HepG2 (cell line): ENCODE measurements around the gene FETUB. TPM values are rescaled to one million over a fixed set of nuclear protein-coding genes. Genes with fewer than 3 reads are reported as not detected.

ENCODE experiments used
- ATAC-seq: fragments of 200-7000 bp; cut with Tn5 transposase; 3 replicates; pipeline ENCODE4 v1.9.1; 2020; ENCODE audit warnings: mild to moderate bottlenecking, moderate library complexity
- BruUV-seq: library from RNA; stranded (reverse); fragments of 400-500 nt; replicated peaks from 2 replicates; lab custom pipeline; 2021; lab: Mats Ljungman, UMichigan
- CTCF ChIA-PET: fragments of 300-600 bp; formaldehyde crosslinking; extraction: SDS; loops from one replicate; lab custom pipeline; 2021; ENCODE audit warnings: low total read pairs, inconsistent platforms, low intra/inter-chr PET ratio; lab: Yijun Ruan, JAX
- POLR2A ChIA-PET: fragments of 350-600 bp; sonication (Branson Sonifier 250); formaldehyde crosslinking; loops from one replicate; lab custom pipeline; 2020; ENCODE audit warnings: antibody characterized with exemption, inconsistent platforms; lab: Yijun Ruan, JAX
- DNase-seq: peaks from one replicate; pipeline ENCODE4 v3.0.0-alpha.2; 2015; ENCODE audit warnings: low spot score
- FAIRE-seq: peaks from 3 replicates; lab custom pipeline; 2011; peaks lifted over from hg19 to GRCh38; lab: Jason Lieb, UNC
- H2AFZ ChIP-seq: one replicate; pipeline ENCODE4 v1.6.1; 2011; ENCODE audit warnings: low read length, inconsistent platforms
- H3K27ac ChIP-seq: fragments of 300-600 bp; 3 replicates; pipeline ENCODE4 v1.8.0; 2011; ENCODE audit warnings: mixed run types, mild to moderate bottlenecking, mixed read lengths, low read length, inconsistent platforms; ENCODE audit not compliant: insufficient read depth; ENCODE audit errors: extremely low read length
- H3K27me3 ChIP-seq, 2 experiments: fragments of 200-600 bp in 1 of 2; 2 replicates in 1 of 2; 3 replicates in 1 of 2; pipeline versions ENCODE4 v1.6.0 to v1.8.0; 2011; ENCODE audit warnings: low read length in 2 of 2, mild to moderate bottlenecking in 2 of 2, moderate library complexity in 2 of 2, inconsistent platforms in 1 of 2; ENCODE audit not compliant: insufficient read depth in 2 of 2, control insufficient read depth in 1 of 2
- H3K36me3 ChIP-seq, 2 experiments: fragments of 200-600 bp in 1 of 2; replicated peaks in 1 of 2; 2 replicates in 1 of 2; 3 replicates in 1 of 2; pipeline versions ENCODE4 v1.5.1 to v1.8.0; 2011; ENCODE audit warnings: low read length in 2 of 2, inconsistent platforms in 1 of 2; ENCODE audit not compliant: insufficient read depth in 2 of 2, control insufficient read depth in 1 of 2
- H3K4me1 ChIP-seq: 2 replicates; pipeline ENCODE4 v1.5.1; 2012; ENCODE audit warnings: low read length, inconsistent platforms; ENCODE audit not compliant: insufficient read depth
- H3K4me2 ChIP-seq: 2 replicates; pipeline ENCODE4 v1.6.0; 2011; ENCODE audit warnings: low read depth, low read length, inconsistent platforms
- H3K4me3 ChIP-seq, 3 experiments: fragments of 200-600 bp in 1 of 3; sonication (generic), shearing (Covaris generic) in 1 of 3; replicated peaks in 1 of 3; 2 replicates each; pipeline ENCODE4 v1.5.1; 2011 to 2016; ENCODE audit warnings: low read length in 3 of 3, inconsistent platforms in 2 of 3, low read depth in 2 of 3, mild to moderate bottlenecking in 2 of 3, control low read depth in 1 of 3, mixed read lengths in 1 of 3; ENCODE audit not compliant: insufficient read depth in 1 of 3
- H3K79me2 ChIP-seq: one replicate; pipeline ENCODE4 v1.6.1; 2011; ENCODE audit warnings: low read length, inconsistent platforms; ENCODE audit not compliant: insufficient read depth
- H3K9ac ChIP-seq: 2 replicates; pipeline ENCODE4 v1.6.0; 2011; ENCODE audit warnings: mild to moderate bottlenecking, low read depth, low read length, inconsistent platforms; ENCODE audit not compliant: insufficient read depth
- H3K9me3 ChIP-seq: 2 replicates; pipeline ENCODE4 v1.5.1; 2012; ENCODE audit warnings: mild to moderate bottlenecking, low read length
- H4K20me1 ChIP-seq: 2 replicates; pipeline ENCODE4 v1.6.0; 2011; ENCODE audit warnings: inconsistent platforms, mild to moderate bottlenecking, low read length, moderate library complexity; ENCODE audit not compliant: insufficient read depth
- BCL6 ChIP-seq: IDR thresholded peaks from 2 replicates; pipeline ENCODE4 v1.6.1; 2016; ENCODE audit warnings: missing genetic modification reagents, missing compliant biosample characterization
- BRD4 ChIP-seq: sonication (generic); formaldehyde crosslinking; IDR thresholded peaks from 2 replicates; pipeline ENCODE4 v1.4.0; 2020; ENCODE audit warnings: missing genetic modification reagents
- FOSL2 ChIP-seq: sonication (generic); formaldehyde crosslinking; IDR thresholded peaks from 2 replicates; pipeline ENCODE4 v1.4.0; 2020; ENCODE audit warnings: missing genetic modification reagents
- FOXJ3 ChIP-seq: sonication (generic); formaldehyde crosslinking; IDR thresholded peaks from 2 replicates; pipeline ENCODE4 v1.4.0; 2020; ENCODE audit warnings: missing genetic modification reagents, mild to moderate bottlenecking, borderline replicate concordance
- MBD4 ChIP-seq: IDR thresholded peaks from 2 replicates; pipeline ENCODE4 v1.6.1; 2012; ENCODE audit warnings: low read length, inconsistent platforms, borderline replicate concordance
- NRL ChIP-seq: sonication (generic); formaldehyde crosslinking; IDR thresholded peaks from 2 replicates; pipeline ENCODE4 v1.5.0; 2020; ENCODE audit warnings: missing genetic modification reagents, mild to moderate bottlenecking, moderate library complexity, borderline replicate concordance
- SALL1 ChIP-seq: sonication (generic); formaldehyde crosslinking; IDR thresholded peaks from 2 replicates; pipeline ENCODE4 v1.8.0; 2022; ENCODE audit warnings: mild to moderate bottlenecking, missing genetic modification reagents
- ZBTB38 ChIP-seq: sonication (generic); formaldehyde crosslinking; IDR thresholded peaks from 2 replicates; pipeline ENCODE4 v1.5.1; 2020; ENCODE audit warnings: mild to moderate bottlenecking, missing genetic modification reagents
- ZHX1 ChIP-seq: sonication (generic); formaldehyde crosslinking; IDR thresholded peaks from 2 replicates; pipeline ENCODE4 v1.8.1; 2022; ENCODE audit warnings: low read depth, mild to moderate bottlenecking, missing genetic modification reagents
- ZNF501 ChIP-seq: sonication (generic); formaldehyde crosslinking; IDR thresholded peaks from 2 replicates; pipeline ENCODE4 v1.5.1; 2020; ENCODE audit warnings: mild to moderate bottlenecking, moderate library complexity, missing genetic modification reagents
- ZNF543 ChIP-seq: sonication (generic); formaldehyde crosslinking; IDR thresholded peaks from 2 replicates; pipeline ENCODE4 v1.4.0; 2020; ENCODE audit warnings: mild to moderate bottlenecking, missing genetic modification reagents
- WGBS: methylation state at CpG from one replicate; pipeline ENCODE4 v1.1.6; 2017; ENCODE audit warnings: low lambda C conversion rate; 5-methylcytosine and 5-hydroxymethylcytosine counted together
- in situ Hi-C: cut with HindIII; loops from 2 replicates; pipeline ENCODE4 v1.10.0; 2017; ENCODE audit warnings: low pct_unique_long_range_greater_than_20kb; ENCODE audit not compliant: extremely low pct_ligation_motif_present
- intact Hi-C: fragments of 100-400 bp; cut with micrococcal nuclease; formaldehyde crosslinking; loops from one replicate; pipeline ENCODE4 v1.10.0; 2022; ENCODE audit not compliant: unreplicated experiment
- polyA plus RNA-seq, 8 experiments: library from polyadenylated mRNA; depleted of rRNA in 3 of 8; stranded (reverse) in 7 of 8; unstranded in 1 of 8; fragments of >200 nt; fragmentation: Illumina TruSeq in 4 of 8; extraction: Trizol in 4 of 8; gene quantifications; 2 replicates each; pipeline versions ENCODE4 v1.2.1 to v1.2.3, GENCODE V29; 2011 to 2016; ENCODE audit warnings: low read depth in 4 of 8, missing spikeins in 1 of 8, mixed read lengths in 1 of 8; ENCODE audit not compliant: insufficient read depth in 1 of 8
- total RNA-seq, 5 experiments: library from RNA; depleted of rRNA; stranded (reverse); fragments of >200 nt; fragmentation: Illumina TruSeq; extraction: Trizol; gene quantifications; 2 replicates each; pipeline ENCODE4 v1.2.3, GENCODE V29; 2016; ENCODE audit warnings: low read depth in 1 of 5
- TF ChIP-seq, protein P1 (sequence below): sonication (generic); formaldehyde crosslinking; IDR thresholded peaks from 2 replicates; pipeline ENCODE4 v1.8.0; 2023; ENCODE audit warnings: mild to moderate bottlenecking, missing genetic modification reagents
- TF ChIP-seq, protein P2 (sequence below): sonication (generic); formaldehyde crosslinking; IDR thresholded peaks from 2 replicates; pipeline ENCODE4 v1.4.0; 2020; ENCODE audit warnings: missing genetic modification reagents
- TF ChIP-seq, protein P3 (sequence below): sonication (generic); formaldehyde crosslinking; IDR thresholded peaks from 2 replicates; pipeline ENCODE4 v1.5.1; 2020; ENCODE audit warnings: mild to moderate bottlenecking, missing genetic modification reagents, moderate library complexity

FETUB gene
- total and polyA plus RNA-seq, 2 of the 13 experiments (the other 11 are each of a cell fraction or from before 2014, with no cell fraction given) = 2.1 to 4.4 TPM

GRCh38 chr3:186599142-186599784 is 40.9 kb upstream of the FETUB start (continued):
- TF ChIP-seq FOXJ3 (CRISPR knock-in tag) = peak; percentile 41; the same call in 1 of the 2 replicates
- TF ChIP-seq MBD4 = peak; percentile 30; the same call in 1 of the 2 replicates
- no peak for TF ChIP-seq ZNF543 (CRISPR knock-in tag)
- TF ChIP-seq FOSL2 = peak; percentile 71

GRCh38 chr3:186599785-186600166 is 40.4 kb upstream of the FETUB start:
- H3K4me1 ChIP-seq = peaks cover 96% of the 10 kb centered on the region
- H2AFZ ChIP-seq = no peak overlapping the region
- H3K4me2 ChIP-seq = peak overlapping the region; percentile 88
- H3K27me3 ChIP-seq = no peaks in the 10 kb centered on the region
- ATAC-seq (peak; percentile 53), FAIRE-seq (no peak), DNase-seq (no peak)
- CTCF ChIA-PET = interaction anchor here (0.9 kb wide), 1 partner anchor 13 kb away, joined by 3 read pairs; the partner anchor contains the start of gene AHSG
- H3K79me2 ChIP-seq = peaks cover 6% of the 10 kb centered on the region
- H3K27ac ChIP-seq = peak overlapping the region; percentile 95
- H3K9me3 ChIP-seq = no peaks in the 10 kb centered on the region
- TSS peak; percentile 95 for BruUV-seq
- H3K4me3 ChIP-seq = peak overlapping the region; percentile 18 to 63 (median 34); a peak in 5 of 6 replicates
- intact Hi-C loops = loop anchor here (2.0 kb wide), 1 partner anchor 13 kb away; the partner anchor contains the start of gene AHSG
- no peaks in the 10 kb centered on the region for H3K36me3 ChIP-seq
- 0% methylated on average over 2 of the region's 2 CpGs for WGBS
- H4K20me1 ChIP-seq = no peaks in the 10 kb centered on the region
- in situ Hi-C loops = no loop called here
- POLR2A ChIA-PET = interaction anchor here (0.7 to 27.1 kb wide), 5 partner anchors 6 to 184 kb away, joined by 3 to 854 read pairs (median 51); partner anchors contain the start of genes AHSG, DNAJB11, EIF4A2 and TBCCD1
- H3K9ac ChIP-seq = peak overlapping the region; percentile 77
- TF ChIP-seq ZBTB38 (CRISPR knock-in tag) (peak; percentile 60; the same call in 1 of the 2 replicates), SALL1 (CRISPR knock-in tag) (peak; percentile 35; the same call in 1 of the 2 replicates), ZHX1 (no peak; the same call in 1 of the 2 replicates), BCL6 (CRISPR knock-in tag) (no peak), ZNF501 (CRISPR knock-in tag) (0 out of 2 replicates have a peak, but pooled peaks have one; percentile 5), BRD4 (peak; percentile 33; the same call in 1 of the 2 replicates), NRL (CRISPR knock-in tag) (0 out of 2 replicates have a peak, but pooled peaks have one; percentile 36)
- TF ChIP-seq, protein P1, sequence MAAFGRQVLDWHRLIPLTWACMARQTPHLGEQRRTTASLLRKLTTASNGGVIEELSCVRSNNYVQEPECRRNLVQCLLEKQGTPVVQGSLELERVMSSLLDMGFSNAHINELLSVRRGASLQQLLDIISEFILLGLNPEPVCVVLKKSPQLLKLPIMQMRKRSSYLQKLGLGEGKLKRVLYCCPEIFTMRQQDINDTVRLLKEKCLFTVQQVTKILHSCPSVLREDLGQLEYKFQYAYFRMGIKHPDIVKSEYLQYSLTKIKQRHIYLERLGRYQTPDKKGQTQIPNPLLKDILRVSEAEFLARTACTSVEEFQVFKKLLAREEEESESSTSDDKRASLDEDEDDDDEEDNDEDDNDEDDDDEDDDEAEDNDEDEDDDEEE = no peak
- TF ChIP-seq, protein P2, sequence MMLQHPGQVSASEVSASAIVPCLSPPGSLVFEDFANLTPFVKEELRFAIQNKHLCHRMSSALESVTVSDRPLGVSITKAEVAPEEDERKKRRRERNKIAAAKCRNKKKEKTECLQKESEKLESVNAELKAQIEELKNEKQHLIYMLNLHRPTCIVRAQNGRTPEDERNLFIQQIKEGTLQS = no peak
- TF ChIP-seq, protein P3, sequence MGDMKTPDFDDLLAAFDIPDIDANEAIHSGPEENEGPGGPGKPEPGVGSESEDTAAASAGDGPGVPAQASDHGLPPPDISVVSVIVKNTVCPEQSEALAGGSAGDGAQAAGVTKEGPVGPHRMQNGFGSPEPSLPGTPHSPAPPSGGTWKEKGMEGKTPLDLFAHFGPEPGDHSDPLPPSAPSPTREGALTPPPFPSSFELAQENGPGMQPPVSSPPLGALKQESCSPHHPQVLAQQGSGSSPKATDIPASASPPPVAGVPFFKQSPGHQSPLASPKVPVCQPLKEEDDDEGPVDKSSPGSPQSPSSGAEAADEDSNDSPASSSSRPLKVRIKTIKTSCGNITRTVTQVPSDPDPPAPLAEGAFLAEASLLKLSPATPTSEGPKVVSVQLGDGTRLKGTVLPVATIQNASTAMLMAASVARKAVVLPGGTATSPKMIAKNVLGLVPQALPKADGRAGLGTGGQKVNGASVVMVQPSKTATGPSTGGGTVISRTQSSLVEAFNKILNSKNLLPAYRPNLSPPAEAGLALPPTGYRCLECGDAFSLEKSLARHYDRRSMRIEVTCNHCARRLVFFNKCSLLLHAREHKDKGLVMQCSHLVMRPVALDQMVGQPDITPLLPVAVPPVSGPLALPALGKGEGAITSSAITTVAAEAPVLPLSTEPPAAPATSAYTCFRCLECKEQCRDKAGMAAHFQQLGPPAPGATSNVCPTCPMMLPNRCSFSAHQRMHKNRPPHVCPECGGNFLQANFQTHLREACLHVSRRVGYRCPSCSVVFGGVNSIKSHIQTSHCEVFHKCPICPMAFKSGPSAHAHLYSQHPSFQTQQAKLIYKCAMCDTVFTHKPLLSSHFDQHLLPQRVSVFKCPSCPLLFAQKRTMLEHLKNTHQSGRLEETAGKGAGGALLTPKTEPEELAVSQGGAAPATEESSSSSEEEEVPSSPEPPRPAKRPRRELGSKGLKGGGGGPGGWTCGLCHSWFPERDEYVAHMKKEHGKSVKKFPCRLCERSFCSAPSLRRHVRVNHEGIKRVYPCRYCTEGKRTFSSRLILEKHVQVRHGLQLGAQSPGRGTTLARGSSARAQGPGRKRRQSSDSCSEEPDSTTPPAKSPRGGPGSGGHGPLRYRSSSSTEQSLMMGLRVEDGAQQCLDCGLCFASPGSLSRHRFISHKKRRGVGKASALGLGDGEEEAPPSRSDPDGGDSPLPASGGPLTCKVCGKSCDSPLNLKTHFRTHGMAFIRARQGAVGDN (CRISPR knock-in tag) = peak; percentile 63
